ENCODE data around the gene TEX35.

Gene TEX35

DNA sequence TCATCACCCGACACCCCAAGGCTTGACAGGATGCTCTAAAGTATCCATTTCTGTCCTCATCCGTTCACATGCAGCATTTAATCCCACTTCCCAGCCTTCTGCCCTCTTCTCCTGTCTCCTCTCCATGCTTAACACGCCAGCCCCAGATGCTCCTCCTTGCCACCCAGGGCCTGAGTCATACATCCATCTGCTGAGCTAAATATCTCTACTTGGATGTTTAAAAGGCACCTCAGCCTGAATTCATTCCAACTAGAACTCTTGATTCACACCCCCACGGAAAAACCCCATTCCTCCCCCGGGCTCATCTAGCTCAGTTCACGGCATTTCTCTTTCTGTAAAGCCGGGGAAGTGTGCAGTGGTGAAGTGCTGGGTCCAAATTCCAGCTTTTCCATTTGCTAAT lies 27.7 kb downstream of the TEX35 start:
- no peak overlapping the region for H3K4me2 ChIP-seq
- no peak overlapping the region for H3K9ac ChIP-seq
- no peaks in the 10 kb centered on the region for H3K36me3 ChIP-seq
- H3K4me3 ChIP-seq, result no peak overlapping the region
- no peak overlapping the region for H3K27ac ChIP-seq
- no peaks in the 10 kb centered on the region; a peak in 1 of 22 replicates for H4K20me1 ChIP-seq
- no peaks in the 10 kb centered on the region for H3K9me3 ChIP-seq (replicated peaks in 1 of 11)
- no peak for TF ChIP-seq Cebpa-rat (IDR thresholded peaks at IDR 0.05)
- H3K4me1 ChIP-seq, result peaks cover 0 to 13% (median 11%) of the 10 kb centered on the region in 10 experiments; a peak in 14 of 20 replicates
- H3K27me3 ChIP-seq, result no peaks in the 10 kb centered on the region

DNA sequence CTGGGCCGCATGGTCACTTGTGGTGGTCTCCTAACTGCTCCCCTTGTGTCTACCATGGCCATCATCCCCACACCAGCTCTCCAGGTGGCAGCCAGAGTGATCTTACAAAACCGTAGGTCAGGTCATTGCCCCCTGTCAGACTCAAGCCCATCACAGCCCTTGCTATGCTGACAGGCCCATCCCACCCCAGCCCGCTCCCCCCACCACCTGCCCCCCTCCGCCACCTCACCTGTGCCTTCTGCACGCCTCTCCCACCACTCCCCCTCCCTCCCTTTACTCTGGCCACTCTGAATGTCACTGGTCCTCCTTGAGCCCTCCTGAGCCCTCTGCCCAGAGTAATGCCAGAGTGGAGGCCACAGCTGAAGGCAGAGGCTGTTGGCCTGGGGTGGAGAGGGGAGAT lies 28.5 kb downstream of the TEX35 start:
- Histone ChIP-seq H3K27me3 (no peaks in the 10 kb centered on the region), H3K4me3 (peak overlapping the region; percentile 72 to 91 (median 80); a peak in 19 of 20 replicates), H3K27ac (no peak overlapping the region; a peak in 1 of 22 replicates), H3K36me3 (no peaks in the 10 kb centered on the region), H4K20me1 (no peaks in the 10 kb centered on the region; a peak in 1 of 22 replicates), H3K4me2 (peak overlapping the region; percentile 82 to 99 (median 96)), H3K4me1 (peaks cover 0 to 13% (median 11%) of the 10 kb centered on the region in 10 experiments; a peak in 14 of 20 replicates), H3K9me3 (replicated peaks in 1 of 11) (no peaks in the 10 kb centered on the region), H3K9ac (peak overlapping the region in 6 of 11 experiments; percentile 76 to 85 (median 78); a peak in 8 of 22 replicates)
- TF ChIP-seq Cebpa-rat (IDR thresholded peaks at IDR 0.05), result no peak

DNA sequence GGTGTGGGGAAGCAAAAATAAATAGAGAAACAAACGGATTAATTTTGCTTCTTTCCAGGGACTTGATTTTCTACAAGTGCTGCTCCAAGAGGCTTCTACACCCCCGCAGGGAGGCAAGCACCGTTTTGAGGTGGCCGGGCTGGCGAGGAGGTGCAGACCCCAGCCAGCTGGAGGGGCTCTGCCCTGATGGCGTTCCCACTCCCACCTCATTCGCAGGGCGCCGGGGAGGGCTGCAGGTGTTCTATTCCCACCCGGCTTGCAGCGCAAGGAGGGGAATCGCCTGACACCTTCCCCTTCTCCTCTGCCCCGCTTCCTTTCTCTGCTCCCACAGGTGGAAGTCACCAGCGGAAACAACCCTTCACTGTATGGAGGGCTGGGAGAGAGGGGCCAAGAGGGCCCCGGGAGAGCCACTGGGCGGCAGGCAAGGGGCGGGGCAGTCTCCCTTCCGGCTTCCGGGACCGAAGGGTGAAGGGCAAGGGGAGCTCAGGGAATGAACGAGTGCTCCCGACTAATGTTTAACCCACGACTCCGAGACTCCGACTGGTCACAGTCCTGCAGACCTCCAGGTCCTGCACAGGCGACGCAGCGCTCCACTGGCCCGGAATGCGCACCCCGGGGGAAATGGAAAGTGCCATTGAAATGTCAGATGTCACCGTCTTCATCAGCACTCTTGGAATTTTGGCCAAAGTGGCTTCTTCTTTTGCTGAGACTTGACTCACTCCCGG lies 29.1 kb downstream of the TEX35 start:
- no peaks in the 10 kb centered on the region; a peak in 1 of 22 replicates for H3K36me3 ChIP-seq
- peak overlapping the region; percentile 70 to 85 (median 79) for H3K9ac ChIP-seq
- no peaks in the 10 kb centered on the region for H3K27me3 ChIP-seq
- H4K20me1 ChIP-seq, result no peaks in the 10 kb centered on the region; a peak in 1 of 22 replicates
- H3K9me3 ChIP-seq (replicated peaks in 1 of 11), result no peaks in the 10 kb centered on the region
- H3K4me3 ChIP-seq, result peak overlapping the region; percentile 72 to 91 (median 80)
- TF ChIP-seq Cebpa-rat (IDR thresholded peaks at IDR 0.05), result no peak
- H3K4me1 ChIP-seq, result peaks cover 0 to 13% (median 11%) of the 10 kb centered on the region in 10 experiments; a peak in 14 of 20 replicates
- peak overlapping the region; percentile 82 to 99 (median 96) for H3K4me2 ChIP-seq
- H3K27ac ChIP-seq, result peak overlapping the region; percentile 68 to 79 (median 72)

DNA sequence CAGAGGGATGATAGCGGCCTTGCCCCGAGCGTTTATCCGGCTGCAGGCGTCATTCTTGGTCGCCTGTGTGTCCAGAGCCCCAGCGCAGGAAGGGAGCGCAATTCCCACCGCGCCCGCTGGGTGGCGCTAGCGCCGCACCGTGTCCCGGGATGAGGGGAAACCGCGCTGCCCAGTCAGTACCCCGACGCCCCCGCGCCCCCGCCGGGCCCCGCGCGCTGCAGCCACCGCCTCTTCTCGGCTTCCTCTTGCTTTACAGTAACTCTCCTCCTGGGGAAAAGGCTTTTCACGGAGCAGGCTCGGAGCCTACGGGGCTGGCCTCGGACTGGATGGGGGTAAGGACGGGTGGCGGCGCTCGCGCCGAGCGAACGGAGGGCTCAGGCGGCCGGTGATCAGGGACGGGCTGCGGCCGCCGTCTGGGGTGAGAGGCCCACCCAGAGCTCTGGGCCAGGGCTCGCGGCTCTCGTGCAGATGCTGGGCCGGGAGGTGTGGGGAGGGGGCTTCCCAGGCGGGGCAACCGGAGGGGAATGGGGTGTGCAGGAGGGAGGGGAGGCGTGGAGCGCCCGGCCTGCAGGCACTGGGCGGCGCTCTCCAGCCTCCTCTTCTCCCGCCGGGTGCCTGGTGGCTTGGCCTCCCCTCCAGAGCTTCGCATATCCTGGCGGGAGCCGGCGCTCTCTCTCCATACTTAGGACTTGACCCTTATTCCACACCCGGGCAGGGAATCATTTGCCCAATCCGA lies 29.8 kb downstream of the TEX35 start:
- H3K4me3 ChIP-seq, result peak overlapping the region; percentile 72 to 91 (median 80)
- no peaks in the 10 kb centered on the region; a peak in 1 of 22 replicates for H4K20me1 ChIP-seq
- no peaks in the 10 kb centered on the region; a peak in 1 of 22 replicates for H3K36me3 ChIP-seq
- no peaks in the 10 kb centered on the region for H3K27me3 ChIP-seq
- TF ChIP-seq Cebpa-rat (IDR thresholded peaks at IDR 0.05), result no peak
- H3K4me2 ChIP-seq, result peak overlapping the region; percentile 82 to 99 (median 96)
- H3K4me1 ChIP-seq, result peaks cover 0 to 13% (median 11%) of the 10 kb centered on the region in 10 experiments; a peak in 14 of 20 replicates
- H3K9me3 ChIP-seq (replicated peaks in 1 of 11), result no peaks in the 10 kb centered on the region
- H3K9ac ChIP-seq, result peak overlapping the region; percentile 70 to 85 (median 79)
- H3K27ac ChIP-seq, result peak overlapping the region; percentile 68 to 79 (median 72)

DNA sequence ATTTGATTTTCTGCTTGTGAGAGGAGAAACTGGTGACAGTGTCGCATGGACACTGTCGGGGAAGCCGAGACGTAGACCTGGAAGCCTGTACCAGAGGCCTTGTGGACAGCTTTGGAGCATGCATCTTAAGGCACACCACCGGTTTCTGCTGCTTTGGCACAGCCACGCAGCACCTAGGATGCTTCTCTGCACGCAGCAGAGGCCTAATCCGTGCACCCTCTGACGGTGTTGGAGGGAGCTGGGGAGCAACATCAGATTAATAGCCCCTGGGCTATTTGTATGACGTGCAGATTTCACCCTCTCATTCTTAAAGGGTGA lies 30.3 kb downstream of the TEX35 start:
- Histone ChIP-seq H4K20me1 (no peaks in the 10 kb centered on the region; a peak in 1 of 22 replicates), H3K9me3 (replicated peaks in 1 of 11) (no peaks in the 10 kb centered on the region), H3K27me3 (no peaks in the 10 kb centered on the region), H3K27ac (peak overlapping the region in 3 of 11 experiments; percentile 68 to 79 (median 72); a peak in 5 of 22 replicates), H3K4me2 (peak overlapping the region; percentile 82 to 99 (median 96)), H3K9ac (peak overlapping the region; percentile 70 to 85 (median 79); a peak in 20 of 22 replicates), H3K4me3 (peak overlapping the region; percentile 72 to 91 (median 80)), H3K36me3 (peaks cover 0 to 5% (median 0%) of the 10 kb centered on the region in 11 experiments; a peak in 2 of 22 replicates), H3K4me1 (peaks cover 0 to 13% (median 11%) of the 10 kb centered on the region in 10 experiments; a peak in 14 of 20 replicates)
- no peak for TF ChIP-seq Cebpa-rat (IDR thresholded peaks at IDR 0.05)

DNA sequence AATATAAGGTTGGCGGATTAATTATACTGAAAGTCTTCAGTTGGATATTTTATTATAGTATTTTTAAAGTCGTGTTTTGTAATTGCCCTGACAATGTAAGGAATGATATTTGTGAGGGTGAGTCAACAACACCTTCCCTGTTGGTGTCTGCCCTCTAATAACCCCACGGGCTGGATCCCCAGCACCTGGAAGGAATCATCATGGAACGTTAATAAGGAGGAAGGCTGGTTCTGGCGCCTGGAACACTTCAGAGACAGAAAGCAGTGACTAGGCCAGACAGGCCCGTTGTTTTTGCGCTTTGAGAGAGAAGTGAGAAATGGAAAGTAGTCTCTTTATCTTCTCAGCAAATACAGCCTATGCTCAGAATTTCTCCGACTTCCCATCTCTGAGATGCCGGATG lies 31.6 kb downstream of the TEX35 start:
- Histone ChIP-seq H3K9ac (no peak overlapping the region), H3K4me1 (peaks cover 0 to 13% (median 11%) of the 10 kb centered on the region in 10 experiments; a peak in 14 of 20 replicates), H3K4me2 (no peak overlapping the region), H3K9me3 (replicated peaks in 1 of 11) (no peaks in the 10 kb centered on the region), H4K20me1 (no peaks in the 10 kb centered on the region; a peak in 1 of 22 replicates), H3K4me3 (no peak overlapping the region), H3K27me3 (no peaks in the 10 kb centered on the region), H3K36me3 (peaks cover 0 to 6% (median 0%) of the 10 kb centered on the region in 11 experiments; a peak in 2 of 22 replicates), H3K27ac (no peak overlapping the region)
- no peak for TF ChIP-seq Cebpa-rat (IDR thresholded peaks at IDR 0.05)

DNA sequence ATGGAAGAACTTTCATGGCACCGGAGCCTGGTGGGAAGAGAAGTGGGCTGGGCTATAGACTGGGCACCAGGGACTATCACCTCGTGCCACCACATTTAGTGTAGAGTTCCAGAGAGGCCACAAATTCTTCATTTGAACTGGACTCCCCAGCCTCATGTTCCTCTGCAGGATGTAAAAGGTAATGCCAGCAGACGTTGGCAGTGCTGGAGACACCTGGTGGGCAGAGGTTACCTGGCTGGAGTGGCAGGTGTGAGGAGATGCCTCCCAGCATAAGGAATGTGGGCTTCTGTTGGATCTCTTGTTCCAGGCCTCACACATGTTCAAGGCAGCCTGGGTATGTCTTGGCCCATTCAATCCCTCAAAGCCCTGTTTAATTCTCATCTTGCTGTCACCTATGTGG lies 35.2 kb downstream of the TEX35 start:
- Histone ChIP-seq H3K9ac (no peak overlapping the region), H3K36me3 (peaks cover 0 to 6% (median 0%) of the 10 kb centered on the region in 11 experiments; a peak in 2 of 22 replicates), H3K4me3 (no peak overlapping the region), H3K27ac (no peak overlapping the region), H4K20me1 (no peaks in the 10 kb centered on the region; a peak in 1 of 22 replicates), H3K4me1 (peaks cover 0 to 9% (median 5%) of the 10 kb centered on the region in 10 experiments; a peak in 10 of 20 replicates), H3K9me3 (replicated peaks in 1 of 11) (peaks cover 4 to 7% (median 5%) of the 10 kb centered on the region in 11 experiments; a peak in 18 of 22 replicates), H3K4me2 (no peak overlapping the region), H3K27me3 (no peaks in the 10 kb centered on the region)
- TF ChIP-seq Cebpa-rat (IDR thresholded peaks at IDR 0.05), result no peak

DNA sequence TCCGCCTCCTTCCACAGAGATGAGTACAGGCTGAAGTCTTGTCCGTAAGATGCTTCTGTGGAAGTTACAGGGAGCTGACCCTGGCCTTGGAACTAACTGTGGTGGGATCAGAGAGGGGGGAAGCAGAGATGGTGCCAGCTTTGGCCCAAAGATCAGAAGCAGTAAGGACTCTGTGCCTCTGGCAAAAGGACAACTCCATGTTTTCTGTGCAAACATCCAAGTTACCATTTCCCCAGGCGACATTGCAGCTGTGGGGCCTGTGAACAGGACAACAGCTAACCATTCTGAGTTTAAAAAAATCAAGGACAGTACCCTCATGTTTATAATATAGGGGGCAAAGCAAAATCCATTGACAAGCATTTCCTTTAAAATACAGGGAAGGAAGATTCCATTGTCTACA lies 38.4 kb downstream of the TEX35 start:
- Histone ChIP-seq H3K9me3 (replicated peaks in 1 of 11) (peaks cover 24 to 31% (median 28%) of the 10 kb centered on the region in 11 experiments), H3K27me3 (no peaks in the 10 kb centered on the region), H3K4me1 (no peaks in the 10 kb centered on the region), H4K20me1 (no peaks in the 10 kb centered on the region), H3K27ac (no peak overlapping the region), H3K36me3 (peaks cover 0 to 6% (median 0%) of the 10 kb centered on the region in 11 experiments; a peak in 2 of 22 replicates), H3K9ac (no peak overlapping the region), H3K4me3 (no peak overlapping the region), H3K4me2 (no peak overlapping the region)
- TF ChIP-seq Cebpa-rat (IDR thresholded peaks at IDR 0.05), result no peak

DNA sequence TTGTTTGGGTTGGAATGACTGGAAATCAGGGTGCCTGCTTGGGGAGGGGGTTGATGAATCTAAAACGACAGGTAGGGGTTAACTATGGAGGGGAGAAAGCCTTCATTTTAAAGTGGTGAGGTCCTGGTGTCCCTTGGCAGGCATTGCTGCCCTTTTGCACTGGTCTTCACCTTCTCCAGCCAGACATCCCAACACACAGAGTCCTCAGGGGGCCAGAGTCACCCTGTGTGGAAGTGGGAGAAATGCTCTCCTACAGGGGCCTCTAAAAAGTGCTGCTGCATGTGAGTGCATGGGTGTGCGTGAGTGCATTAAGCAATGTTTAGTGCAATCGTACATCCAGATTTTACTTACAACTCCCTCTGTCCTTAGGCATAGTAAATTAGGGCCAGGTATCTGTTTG lies 39.0 kb downstream of the TEX35 start:
- Histone ChIP-seq H3K4me3 (no peak overlapping the region), H3K4me1 (no peaks in the 10 kb centered on the region), H3K27me3 (no peaks in the 10 kb centered on the region), H3K4me2 (no peak overlapping the region), H3K36me3 (peaks cover 0 to 6% (median 0%) of the 10 kb centered on the region in 11 experiments; a peak in 2 of 22 replicates), H3K9me3 (replicated peaks in 1 of 11) (peaks cover 24 to 31% (median 28%) of the 10 kb centered on the region in 11 experiments), H3K9ac (no peak overlapping the region), H3K27ac (no peak overlapping the region), H4K20me1 (no peaks in the 10 kb centered on the region)
- TF ChIP-seq Cebpa-rat (IDR thresholded peaks at IDR 0.05), result no peak
